Neural progenitor cell (in vitro differentiated cells): Measurements from ENCODE around the gene PSMA7. TPM values are rescaled to one million over a fixed set of nuclear protein-coding genes. Genes with fewer than 3 reads are reported as not detected.

ENCODE experiments used
- DNase-seq: peaks from one replicate; pipeline ENCODE4 v3.0.0-alpha.2; 2016; ENCODE audit warnings: low spot score
- H2AFZ ChIP-seq: fragments of 200-600 bp; sonication (generic); replicated peaks from 2 replicates; pipeline ENCODE4 v1.6.1; 2016; ENCODE audit warnings: antibody characterized with exemption
- H3F3A ChIP-seq: fragments of 200-600 bp; sonication (generic); 2 replicates; pipeline ENCODE4 v1.6.1; 2016; ENCODE audit warnings: antibody characterized with exemption, low read depth
- H3K27ac ChIP-seq: fragments of 200-600 bp; sonication (generic); 2 replicates; pipeline ENCODE4 v1.5.1; 2016; ENCODE audit warnings: mild to moderate bottlenecking
- H3K27me3 ChIP-seq: fragments of 200-600 bp; sonication (generic); 2 replicates; pipeline ENCODE4 v1.6.1; 2016; ENCODE audit warnings: mild to moderate bottlenecking, moderate library complexity
- H3K36me3 ChIP-seq: fragments of 200-600 bp; sonication (generic); 2 replicates; pipeline ENCODE4 v1.5.1; 2016
- H3K4me1 ChIP-seq: fragments of 200-600 bp; sonication (generic); 2 replicates; pipeline ENCODE4 v1.6.1; 2016; ENCODE audit warnings: mixed run types
- H3K4me2 ChIP-seq: fragments of 200-600 bp; sonication (generic); 2 replicates; pipeline ENCODE4 v1.6.1; 2016
- H3K4me3 ChIP-seq: fragments of 200-600 bp; sonication (generic); 2 replicates; pipeline ENCODE4 v1.5.1; 2016
- H3K79me2 ChIP-seq: fragments of 200-600 bp; sonication (generic); 2 replicates; pipeline ENCODE4 v1.6.1; 2016; ENCODE audit warnings: low read depth
- H3K9ac ChIP-seq: fragments of 200-600 bp; sonication (generic); 2 replicates; pipeline ENCODE4 v1.6.1; 2016
- H3K9me3 ChIP-seq: fragments of 200-600 bp; sonication (generic); 2 replicates; pipeline ENCODE4 v1.5.1; 2016; ENCODE audit warnings: low read depth
- H4K20me1 ChIP-seq: fragments of 200-600 bp; sonication (generic); 2 replicates; pipeline ENCODE4 v1.6.1; 2016; ENCODE audit warnings: low read depth
- H3K27ac Mint-ChIP-seq: 3 replicates; pipeline ENCODE4 v1.8.0; 2021; ENCODE audit warnings: mixed read lengths
- H3K27me3 Mint-ChIP-seq: 2 replicates; pipeline ENCODE4 v1.8.0; 2022; ENCODE audit warnings: low read depth, mild to moderate bottlenecking, inconsistent platforms, moderate library complexity, mixed read lengths; ENCODE audit not compliant: insufficient read depth
- H3K36me3 Mint-ChIP-seq: 3 replicates; pipeline ENCODE4 v1.8.0; 2021; ENCODE audit warnings: mixed read lengths
- H3K4me1 Mint-ChIP-seq: 3 replicates; pipeline ENCODE4 v1.8.0; 2021; ENCODE audit warnings: mixed read lengths
- H3K4me3 Mint-ChIP-seq: 3 replicates; pipeline ENCODE4 v1.8.0; 2021; ENCODE audit warnings: mild to moderate bottlenecking, moderate library complexity, mixed read lengths
- H3K9me3 Mint-ChIP-seq: 3 replicates; pipeline ENCODE4 v1.8.0; 2020; ENCODE audit warnings: mixed read lengths
- EZH2 ChIP-seq: fragments of 200-600 bp; sonication (generic); IDR thresholded peaks from 2 replicates; pipeline ENCODE4 v1.6.1; 2017; ENCODE audit warnings: antibody characterized with exemption, mild to moderate bottlenecking, moderate library complexity
- EZH2phosphoT487 ChIP-seq: fragments of 200-600 bp; sonication (generic); IDR thresholded peaks from 2 replicates; pipeline ENCODE4 v1.6.1; 2017; ENCODE audit warnings: antibody characterized with exemption
- total RNA-seq: library from RNA; depleted of rRNA; stranded (reverse); fragments of >200 nt; gene quantifications from 2 replicates; pipeline ENCODE4 v1.2.3, GENCODE V29; 2015; ENCODE audit warnings: low replicate concordance
- TF ChIP-seq, protein P1 (sequence below): fragments of 200-600 bp; sonication (generic); IDR thresholded peaks from 2 replicates; pipeline ENCODE4 v1.5.1; 2017; ENCODE audit warnings: antibody characterized with exemption, mild to moderate bottlenecking

PSMA7 gene
- total RNA-seq, 1 donor from 2014 or later, result 237 TPM

DNA sequence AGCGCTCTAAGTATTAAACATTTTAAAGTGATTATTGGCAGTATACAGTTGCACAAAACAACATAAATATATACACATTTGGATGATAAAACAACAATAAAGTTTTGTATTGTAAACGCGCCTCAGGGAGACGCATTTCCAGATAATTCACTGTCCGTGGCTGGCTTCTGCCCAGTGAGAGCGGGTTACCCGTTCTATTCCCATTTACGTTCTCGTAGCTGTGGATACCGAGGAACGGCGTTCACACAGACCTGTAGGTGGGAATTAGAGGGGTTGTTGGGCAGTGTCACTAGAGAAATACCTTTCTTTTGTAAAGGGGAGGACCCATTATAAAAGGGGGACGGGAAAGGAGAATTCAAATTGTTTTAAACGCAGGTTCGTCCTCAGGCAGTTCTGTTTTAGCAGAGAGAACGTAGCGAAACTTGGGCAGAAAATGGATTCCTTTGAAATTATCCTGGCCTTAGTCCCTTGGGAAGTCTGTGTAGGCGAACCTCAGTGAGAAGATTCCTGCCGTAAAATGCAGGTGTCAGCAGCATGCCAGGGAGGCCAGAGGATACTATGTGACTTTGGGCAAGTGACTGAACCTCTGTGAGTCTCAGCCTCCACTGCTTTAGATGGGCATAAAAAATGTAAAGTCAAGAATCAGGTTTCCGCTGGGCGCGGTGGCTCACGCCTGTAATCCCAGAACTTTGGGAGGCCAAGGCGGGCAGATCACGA, 40.4 kb upstream of the PSMA7 start:
- Histone ChIP-seq H3K36me3 (peaks cover 7% of the 10 kb centered on the region), H3K9ac (peak overlapping the region; percentile 93), H3K9me3 (no peaks in the 10 kb centered on the region), H3K27ac (no peak overlapping the region), H3F3A (peaks cover 35% of the 10 kb centered on the region), H3K4me3 (peak overlapping the region; percentile 95), H2AFZ (peak overlapping the region; percentile 80), H3K27me3 (no peaks in the 10 kb centered on the region), H3K4me1 (peaks cover 10% of the 10 kb centered on the region), H4K20me1 (no peaks in the 10 kb centered on the region), H3K79me2 (peaks cover 45% of the 10 kb centered on the region), H3K4me2 (peak overlapping the region; percentile 88)
- Mint-ChIP-seq H3K27ac (peak overlapping the region; percentile 38), H3K9me3 (no peaks in the 10 kb centered on the region), H3K4me3 (peak overlapping the region; percentile 96), H3K36me3 (no peaks in the 10 kb centered on the region), H3K4me1 (peaks cover 17% of the 10 kb centered on the region), H3K27me3 (peaks cover 3% of the 10 kb centered on the region)
- TF ChIP-seq EZH2phosphoT487 (no peak), EZH2 (no peak)
- TF ChIP-seq, protein P1, sequence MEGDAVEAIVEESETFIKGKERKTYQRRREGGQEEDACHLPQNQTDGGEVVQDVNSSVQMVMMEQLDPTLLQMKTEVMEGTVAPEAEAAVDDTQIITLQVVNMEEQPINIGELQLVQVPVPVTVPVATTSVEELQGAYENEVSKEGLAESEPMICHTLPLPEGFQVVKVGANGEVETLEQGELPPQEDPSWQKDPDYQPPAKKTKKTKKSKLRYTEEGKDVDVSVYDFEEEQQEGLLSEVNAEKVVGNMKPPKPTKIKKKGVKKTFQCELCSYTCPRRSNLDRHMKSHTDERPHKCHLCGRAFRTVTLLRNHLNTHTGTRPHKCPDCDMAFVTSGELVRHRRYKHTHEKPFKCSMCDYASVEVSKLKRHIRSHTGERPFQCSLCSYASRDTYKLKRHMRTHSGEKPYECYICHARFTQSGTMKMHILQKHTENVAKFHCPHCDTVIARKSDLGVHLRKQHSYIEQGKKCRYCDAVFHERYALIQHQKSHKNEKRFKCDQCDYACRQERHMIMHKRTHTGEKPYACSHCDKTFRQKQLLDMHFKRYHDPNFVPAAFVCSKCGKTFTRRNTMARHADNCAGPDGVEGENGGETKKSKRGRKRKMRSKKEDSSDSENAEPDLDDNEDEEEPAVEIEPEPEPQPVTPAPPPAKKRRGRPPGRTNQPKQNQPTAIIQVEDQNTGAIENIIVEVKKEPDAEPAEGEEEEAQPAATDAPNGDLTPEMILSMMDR, result no peak
- peak; percentile 28 for DNase-seq

DNA sequence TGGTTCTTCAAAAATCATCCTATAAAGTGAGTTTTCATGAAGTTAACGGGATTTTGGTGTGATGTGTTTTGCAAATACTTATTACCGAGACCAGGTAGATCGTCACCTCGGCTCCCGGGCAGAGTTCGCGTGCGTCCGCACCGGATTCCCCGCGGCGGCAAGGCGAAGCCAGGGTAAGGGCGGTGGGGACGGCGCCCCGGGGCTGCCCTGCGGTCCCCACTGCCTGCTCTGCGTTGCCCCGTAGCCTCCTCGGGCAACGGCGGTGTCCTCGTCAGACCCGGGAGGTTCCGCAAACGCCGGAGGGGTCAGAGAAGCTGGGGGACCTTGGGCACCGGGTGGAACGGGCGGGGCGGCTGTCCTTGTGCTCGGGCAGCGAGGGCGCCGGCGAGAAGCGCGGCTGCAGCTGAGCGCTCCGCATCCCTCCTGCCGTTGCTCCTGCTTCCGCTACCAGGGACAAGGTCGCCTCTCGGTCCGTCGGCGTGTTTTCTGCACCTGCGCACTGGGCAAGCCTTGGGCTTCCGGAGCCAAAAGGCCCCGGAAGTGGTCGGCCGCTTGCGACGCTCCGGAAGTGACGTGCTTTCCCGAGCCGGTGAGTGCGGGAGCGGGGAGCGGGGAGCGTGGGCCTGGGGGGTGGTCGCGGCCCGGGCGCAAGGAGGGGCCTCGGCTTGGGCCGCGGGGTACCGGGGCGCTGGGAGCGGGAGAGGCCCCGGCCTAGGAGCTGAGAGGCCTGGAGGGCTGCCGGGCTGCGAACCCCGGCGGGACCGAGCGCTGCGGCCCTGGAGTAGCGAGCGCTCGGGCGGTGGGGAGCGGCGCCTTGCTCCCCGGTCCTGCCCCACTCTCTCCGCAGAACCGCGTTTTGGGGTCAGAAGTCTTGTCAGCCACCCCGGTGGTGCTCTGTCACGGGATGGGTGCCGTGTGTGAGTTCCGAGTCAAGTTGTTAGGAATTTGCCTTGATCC, 39.6 kb upstream of the PSMA7 start, which contains the start of gene MTG2:
TSS of gene MTG2 (plus strand) at position 560 of the 957 bp plus-strand sequence. CDS start 10,393 bp downstream, outside the sequence.
- Histone ChIP-seq H3K79me2 (peaks cover 37% of the 10 kb centered on the region), H3K36me3 (peaks cover 7% of the 10 kb centered on the region), H3K4me1 (peaks cover 10% of the 10 kb centered on the region), H4K20me1 (no peaks in the 10 kb centered on the region), H2AFZ (peak within 1 kb of the TSS; percentile 80), H3K27ac (peak within 1 kb of the TSS; percentile 90), H3K27me3 (no peaks in the 10 kb centered on the region), H3K4me3 (peak within 1 kb of the TSS; percentile 95), H3F3A (peaks cover 35% of the 10 kb centered on the region), H3K9me3 (no peaks in the 10 kb centered on the region), H3K9ac (peak within 1 kb of the TSS; percentile 93), H3K4me2 (peak within 1 kb of the TSS; percentile 88)
- H3K4me1 Mint-ChIP-seq, result peaks cover 17% of the 10 kb centered on the region
- no peaks in the 10 kb centered on the region for H3K36me3 Mint-ChIP-seq
- peak; percentile 98 for DNase-seq
- peak within 1 kb of the TSS; percentile 74 for H3K27ac Mint-ChIP-seq
- peaks cover 3% of the 10 kb centered on the region for H3K27me3 Mint-ChIP-seq
- peak within 1 kb of the TSS; percentile 96 for H3K4me3 Mint-ChIP-seq
- TF ChIP-seq EZH2phosphoT487, result no peak
- TF ChIP-seq EZH2, result no peak
- TF ChIP-seq, protein P1, result peak; percentile 6
- no peaks in the 10 kb centered on the region for H3K9me3 Mint-ChIP-seq

DNA sequence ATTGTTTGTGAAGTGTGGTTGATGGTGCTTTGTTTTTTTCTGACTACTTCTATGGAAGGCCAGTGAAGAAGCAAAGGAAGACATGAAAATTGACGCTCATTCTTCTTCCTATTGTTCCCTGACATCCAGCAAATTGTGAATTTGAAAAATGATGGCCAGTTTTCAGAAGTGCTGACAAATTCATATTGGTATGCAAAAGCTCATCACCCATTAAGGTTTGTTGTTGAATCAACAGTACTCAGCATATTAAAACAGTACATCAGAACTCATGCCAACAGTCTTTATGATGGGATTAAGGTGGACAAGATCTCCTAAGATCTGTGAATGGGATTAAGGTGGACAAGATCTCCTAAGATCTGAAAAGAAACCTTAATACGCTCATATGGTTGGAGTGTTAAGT, 38.6 kb upstream of the PSMA7 start:
- peak overlapping the region; percentile 96 for H3K4me3 Mint-ChIP-seq
- peaks cover 10% of the 10 kb centered on the region for H3K4me1 ChIP-seq
- H2AFZ ChIP-seq, result no peak overlapping the region
- DNase-seq, result no peak
- H4K20me1 ChIP-seq, result no peaks in the 10 kb centered on the region
- H3K36me3 ChIP-seq, result peaks cover 7% of the 10 kb centered on the region
- no peaks in the 10 kb centered on the region for H3K9me3 Mint-ChIP-seq
- peaks cover 3% of the 10 kb centered on the region for H3K27me3 Mint-ChIP-seq
- peaks cover 17% of the 10 kb centered on the region for H3K4me1 Mint-ChIP-seq
- no peak overlapping the region for H3K27ac ChIP-seq
- H3K4me2 ChIP-seq, result peak overlapping the region; percentile 88
- peak overlapping the region; percentile 95 for H3K4me3 ChIP-seq
- H3K27me3 ChIP-seq, result no peaks in the 10 kb centered on the region
- no peak overlapping the region for H3K9ac ChIP-seq
- no peak for TF ChIP-seq EZH2phosphoT487
- TF ChIP-seq, protein P1, result no peak
- TF ChIP-seq EZH2, result no peak
- H3K27ac Mint-ChIP-seq, result no peak overlapping the region
- H3K36me3 Mint-ChIP-seq, result no peaks in the 10 kb centered on the region
- peaks cover 28% of the 10 kb centered on the region for H3K79me2 ChIP-seq
- H3F3A ChIP-seq, result peaks cover 35% of the 10 kb centered on the region
- no peaks in the 10 kb centered on the region for H3K9me3 ChIP-seq
